ENCODE data around the gene DNAH11. TPM values are rescaled to one million over a fixed set of nuclear protein-coding genes. Genes with fewer than 3 reads are reported as not detected.
"Not testable (repeated sequence)": the region's sequence is repeated elsewhere in the genome, so short reads cannot be mapped to it uniquely, and the experiment has no call there.

Gene DNAH11
- total RNA-seq, 6 donors from 2014 or later = 4.2 to 45.5 (median 12.0) TPM

DNA sequence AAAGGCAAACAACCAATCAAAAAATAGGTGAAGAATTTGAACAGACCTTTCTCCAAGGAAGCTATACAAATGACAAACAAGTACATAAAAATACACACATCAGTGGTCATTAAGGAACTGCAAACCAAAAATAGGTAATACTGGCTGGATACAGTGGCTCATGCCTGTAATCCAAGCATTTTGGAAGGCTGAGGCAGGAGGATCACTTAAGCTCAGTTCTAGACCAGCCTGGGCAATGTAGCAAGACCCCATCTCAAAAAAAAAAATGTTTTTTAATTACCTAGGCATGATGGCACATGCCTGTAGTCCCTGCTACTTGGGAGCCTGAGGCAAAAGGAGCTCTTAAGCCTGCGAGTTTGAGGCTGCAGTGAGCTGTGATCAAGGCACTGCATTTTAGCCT is 383.6 kb downstream of the DNAH11 start:
- no peak overlapping the region for H3K27ac ChIP-seq
- no peaks in the 10 kb centered on the region for H3K27me3 ChIP-seq
- H3K4me3 ChIP-seq = no peak overlapping the region
- H3K36me3 ChIP-seq = no peaks in the 10 kb centered on the region
- no peaks in the 10 kb centered on the region for H3K9me3 ChIP-seq
- TF ChIP-seq POLR2AphosphoS5 (IDR thresholded peaks at IDR 0.05) (no peak), EP300 (IDR thresholded peaks at IDR 0.05) (no peak), POLR2A (IDR thresholded peaks at IDR 0.05) (no peak)
- TF ChIP-seq, protein P1, sequence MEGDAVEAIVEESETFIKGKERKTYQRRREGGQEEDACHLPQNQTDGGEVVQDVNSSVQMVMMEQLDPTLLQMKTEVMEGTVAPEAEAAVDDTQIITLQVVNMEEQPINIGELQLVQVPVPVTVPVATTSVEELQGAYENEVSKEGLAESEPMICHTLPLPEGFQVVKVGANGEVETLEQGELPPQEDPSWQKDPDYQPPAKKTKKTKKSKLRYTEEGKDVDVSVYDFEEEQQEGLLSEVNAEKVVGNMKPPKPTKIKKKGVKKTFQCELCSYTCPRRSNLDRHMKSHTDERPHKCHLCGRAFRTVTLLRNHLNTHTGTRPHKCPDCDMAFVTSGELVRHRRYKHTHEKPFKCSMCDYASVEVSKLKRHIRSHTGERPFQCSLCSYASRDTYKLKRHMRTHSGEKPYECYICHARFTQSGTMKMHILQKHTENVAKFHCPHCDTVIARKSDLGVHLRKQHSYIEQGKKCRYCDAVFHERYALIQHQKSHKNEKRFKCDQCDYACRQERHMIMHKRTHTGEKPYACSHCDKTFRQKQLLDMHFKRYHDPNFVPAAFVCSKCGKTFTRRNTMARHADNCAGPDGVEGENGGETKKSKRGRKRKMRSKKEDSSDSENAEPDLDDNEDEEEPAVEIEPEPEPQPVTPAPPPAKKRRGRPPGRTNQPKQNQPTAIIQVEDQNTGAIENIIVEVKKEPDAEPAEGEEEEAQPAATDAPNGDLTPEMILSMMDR (IDR thresholded peaks at IDR 0.05) = no peak
- DNase-seq (no peak), ATAC-seq (ENCODE audit: low FRiP score in 2 of 2) (no peak)
- WGBS, 2 donors = 92 to 100% methylated on average over 1 of the region's 1 CpG
- H3K4me1 ChIP-seq = no peaks in the 10 kb centered on the region

DNA sequence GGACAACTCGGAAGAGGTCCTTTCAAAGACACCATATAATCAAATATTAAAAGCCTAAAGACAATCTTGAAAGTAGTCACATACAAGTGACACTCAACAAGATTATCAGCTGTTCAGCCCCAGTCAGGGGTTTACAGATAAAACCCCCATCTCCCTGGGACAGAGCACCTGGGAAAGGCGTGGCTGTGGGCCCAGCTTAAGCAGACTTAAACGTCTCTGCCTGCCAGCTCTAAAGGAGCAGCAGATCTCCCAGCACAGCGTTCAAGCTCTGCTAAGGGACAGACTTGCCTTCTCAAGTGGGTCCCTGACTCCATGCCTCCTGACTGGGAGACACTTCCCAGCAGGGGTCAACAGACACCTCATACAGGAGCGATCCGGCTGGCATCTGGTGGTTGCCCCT is 384.9 kb downstream of the DNAH11 start:
- Histone ChIP-seq H3K27ac (no peak overlapping the region), H3K9me3 (no peaks in the 10 kb centered on the region), H3K4me3 (no peak overlapping the region), H3K27me3 (no peaks in the 10 kb centered on the region), H3K4me1 (no peaks in the 10 kb centered on the region), H3K36me3 (no peaks in the 10 kb centered on the region)
- DNase-seq (no peak), ATAC-seq (ENCODE audit: low FRiP score in 2 of 2) (no peak)
- 63 to 89% methylated on average over 5 to 6 of the region's 6 CpGs for WGBS, 2 donors
- TF ChIP-seq, protein P1 (IDR thresholded peaks at IDR 0.05) = no peak
- TF ChIP-seq POLR2A (IDR thresholded peaks at IDR 0.05) (no peak), EP300 (IDR thresholded peaks at IDR 0.05) (no peak)

DNA sequence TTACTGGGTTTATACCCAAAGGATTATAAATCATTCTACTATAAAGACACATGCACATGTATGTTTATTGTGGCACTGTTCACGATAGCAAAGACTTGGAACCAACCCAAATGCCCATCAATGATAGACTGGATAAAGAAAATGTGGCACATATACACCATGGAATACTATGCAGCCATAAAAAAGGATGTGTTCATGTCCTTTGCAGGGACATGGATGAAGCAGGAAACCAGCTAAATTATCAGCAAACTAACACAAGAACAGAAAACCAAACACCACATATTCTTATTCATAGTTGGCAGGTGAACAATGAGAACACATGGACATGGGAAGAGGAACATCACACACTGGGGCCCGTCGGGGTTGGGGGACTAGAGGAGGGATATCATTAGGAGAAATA is 390.5 kb downstream of the DNAH11 start:
- not testable (repeated sequence) for H3K4me1 ChIP-seq; H3K36me3 ChIP-seq; H3K9me3 ChIP-seq; H3K4me3 ChIP-seq; H3K27me3 ChIP-seq; H3K27ac ChIP-seq; DNase-seq; ATAC-seq (ENCODE audit: low FRiP score in 2 of 2)
- 86 to 87% methylated on average over 3 of the region's 3 CpGs for WGBS, 2 donors

DNA sequence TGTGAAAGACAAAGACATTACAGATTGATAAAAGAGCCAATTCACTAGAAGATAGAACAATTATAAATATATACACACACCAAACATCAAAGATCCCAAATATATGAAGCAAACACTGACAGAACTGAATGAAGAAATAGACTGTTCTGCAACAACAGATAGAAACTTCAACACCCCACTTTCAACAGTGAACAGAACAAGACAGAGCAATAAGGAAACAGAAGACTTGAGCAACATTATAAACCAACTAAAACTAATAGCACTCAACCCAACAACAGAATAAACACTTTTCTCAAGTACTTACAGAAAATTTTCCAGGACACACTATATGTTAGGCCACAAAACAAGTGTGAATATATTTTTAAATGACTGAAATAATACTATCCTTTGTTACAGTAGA is 392.0 kb downstream of the DNAH11 start:
- H3K27ac ChIP-seq = peak overlapping the region in 1 of 4 donors; percentile 30
- peaks cover 0 to 20% (median 8%) of the 10 kb centered on the region in 4 donors for H3K4me1 ChIP-seq
- H3K36me3 ChIP-seq = no peaks in the 10 kb centered on the region
- no peaks in the 10 kb centered on the region for H3K9me3 ChIP-seq
- H3K4me3 ChIP-seq = no peak overlapping the region
- TF ChIP-seq, protein P1 (IDR thresholded peaks at IDR 0.05) = no peak
- peak in 1 of 4 donors; percentile 54 for TF ChIP-seq EP300 (IDR thresholded peaks at IDR 0.05)
- DNase-seq (no peak), ATAC-seq (ENCODE audit: low FRiP score in 2 of 2) (peak in 1 of 2 donors; percentile 36)
- H3K27me3 ChIP-seq = no peaks in the 10 kb centered on the region

DNA sequence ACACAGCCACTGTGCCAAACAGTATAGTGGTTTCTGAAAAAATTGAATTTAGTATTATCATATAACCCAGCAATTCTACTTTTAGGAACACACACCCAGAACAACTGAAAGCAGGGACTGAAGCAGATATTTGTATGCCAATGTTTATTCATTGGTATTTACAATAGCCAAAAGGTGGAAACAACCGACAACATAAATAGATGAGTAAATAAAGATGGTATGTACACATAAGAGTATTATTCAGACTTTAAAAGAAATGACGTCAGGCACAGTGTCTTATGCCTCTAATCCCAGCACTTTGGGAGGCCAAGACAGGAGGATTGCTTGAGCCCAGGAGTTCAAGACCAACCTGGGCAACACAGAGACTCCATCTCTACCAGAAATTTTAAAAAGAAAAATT is 395.6 kb downstream of the DNAH11 start:
- H3K4me3 ChIP-seq = no peak overlapping the region
- H3K27me3 ChIP-seq = no peaks in the 10 kb centered on the region
- H3K4me1 ChIP-seq = peaks cover 7 to 41% (median 24%) of the 10 kb centered on the region in 4 donors
- peak overlapping the region; percentile 14 to 50 (median 36) for H3K27ac ChIP-seq
- DNase-seq (no peak), ATAC-seq (ENCODE audit: low FRiP score in 2 of 2) (no peak)
- TF ChIP-seq POLR2A (IDR thresholded peaks at IDR 0.05) (no peak), EP300 (IDR thresholded peaks at IDR 0.05) (no peak), POLR2AphosphoS5 (IDR thresholded peaks at IDR 0.05) (no peak)
- TF ChIP-seq, protein P1 (IDR thresholded peaks at IDR 0.05) = no peak
- WGBS, 2 donors = 65 to 73% methylated on average over 2 of the region's 2 CpGs
- H3K9me3 ChIP-seq = no peaks in the 10 kb centered on the region
- no peaks in the 10 kb centered on the region for H3K36me3 ChIP-seq

All from upper lobe of left lung (tissue), 6 donors.